ENCODE results near the gene VAMP4.

GRCh38 chr1:171738911-171739310, 3.0 kb downstream of the VAMP4 start:
- TF ChIP-seq YBX1 (IDR thresholded peaks at IDR 0.05) (no peak), RB1 (IDR thresholded peaks at IDR 0.05; ENCODE audit: borderline replicate concordance) (no peak)
